ENCODE measurements around the gene PEX16. TPM values are rescaled to one million over a fixed set of nuclear protein-coding genes. Genes with fewer than 3 reads are reported as not detected.

The PEX16 gene
- total and polyA plus RNA-seq, 4 experiments from 2014 or later, result 49.6 to 71.5 (median 57.9) TPM

GRCh38 chr11:45877221-45877620, 40.5 kb downstream of the PEX16 start:
- Mint-ChIP-seq H3K36me3 (peaks cover 66 to 80% of the 10 kb centered on the region in 2 donors), H3K27ac (peak overlapping the region in 1 of 7 donors; percentile 20), H3K4me3 (no peak overlapping the region), H3K4me1 (no peaks in the 10 kb centered on the region), H3K27me3 (no peaks in the 10 kb centered on the region), H3K9me3 (no peaks in the 10 kb centered on the region)
- no peaks in the 10 kb centered on the region for H3K4me1 ChIP-seq (ENCODE audit: insufficient read depth, low read length)
- H3K27me3 ChIP-seq (ENCODE audit: insufficient read depth, low read length), result no peaks in the 10 kb centered on the region
- H3K4me3 ChIP-seq (ENCODE audit: low read length in 2 of 2), result no peak overlapping the region
- POLR2A ChIA-PET (ENCODE audit: partially characterized antibody), result no interaction called here
- no peak for DNase-seq
- intact Hi-C loops (cut with micrococcal nuclease), result loop anchor here (10.0 kb wide), 1 partner anchor 128 kb away; no protein-coding TSS in a partner anchor
- peaks cover 60% of the 10 kb centered on the region for H3K36me3 ChIP-seq (ENCODE audit: insufficient read depth, low read length)
- no peaks in the 10 kb centered on the region for H3K9me3 ChIP-seq (ENCODE audit: control insufficient read depth in 1 of 2, low read length in 2 of 2)
- CTCF ChIA-PET (ENCODE audit: partially characterized antibody), result no interaction called here
- no peak overlapping the region for H3K27ac ChIP-seq (ENCODE audit: low read depth, low read length)

- Histone ChIP-seq H3K27ac (ENCODE audit: low read depth, low read length) (no peak overlapping the region), H3K4me1 (ENCODE audit: insufficient read depth, low read length) (no peaks in the 10 kb centered on the region), H3K36me3 (ENCODE audit: insufficient read depth, low read length) (peaks cover 63% of the 10 kb centered on the region), H3K27me3 (ENCODE audit: insufficient read depth, low read length) (no peaks in the 10 kb centered on the region), H3K4me3 (ENCODE audit: low read length in 2 of 2) (no peak overlapping the region), H3K9me3 (ENCODE audit: control insufficient read depth in 1 of 2, low read length in 2 of 2) (no peaks in the 10 kb centered on the region)
- intact Hi-C loops (cut with micrococcal nuclease), result loop anchor here (10.0 kb wide), 1 partner anchor 128 kb away; no protein-coding TSS in a partner anchor
- Mint-ChIP-seq H3K4me3 (no peak overlapping the region), H3K9me3 (no peaks in the 10 kb centered on the region), H3K27ac (peak overlapping the region in 1 of 7 donors; percentile 20), H3K4me1 (no peaks in the 10 kb centered on the region), H3K36me3 (peaks cover 63 to 83% of the 10 kb centered on the region in 2 donors), H3K27me3 (no peaks in the 10 kb centered on the region)
- DNase-seq, result no peak
- ChIA-PET CTCF (ENCODE audit: partially characterized antibody) (interaction anchor here (0.9 to 1.6 kb wide), 3 partner anchors 32 to 130 kb away, joined by 3 to 7 read pairs (median 5); no protein-coding TSS in a partner anchor), POLR2A (ENCODE audit: partially characterized antibody) (no interaction called here)
These were observed 41.3 kb downstream of the PEX16 start for GRCh38 chr11:45876401-45876800.

GRCh38 chr11:45872651-45873356, 44.9 kb downstream of the PEX16 start:
- H3K27ac ChIP-seq (ENCODE audit: low read depth, low read length), result no peak overlapping the region
- peak in 3 of 5 donors; percentile 12 to 27 (median 13) for DNase-seq
- H3K36me3 ChIP-seq (ENCODE audit: insufficient read depth, low read length), result peaks cover 76% of the 10 kb centered on the region
- Mint-ChIP-seq H3K27ac (peak overlapping the region in 1 of 7 donors; percentile 57), H3K27me3 (no peaks in the 10 kb centered on the region), H3K36me3 (peaks cover 62 to 85% of the 10 kb centered on the region in 2 donors), H3K9me3 (no peaks in the 10 kb centered on the region), H3K4me3 (no peak overlapping the region), H3K4me1 (no peaks in the 10 kb centered on the region)
- no peaks in the 10 kb centered on the region for H3K4me1 ChIP-seq (ENCODE audit: insufficient read depth, low read length)
- intact Hi-C loops (cut with micrococcal nuclease), result loop anchor here (10.0 kb wide), 1 partner anchor 132 kb away; no protein-coding TSS in a partner anchor
- no peaks in the 10 kb centered on the region for H3K9me3 ChIP-seq (ENCODE audit: control insufficient read depth in 1 of 2, low read length in 2 of 2)
- no peak overlapping the region for H3K4me3 ChIP-seq (ENCODE audit: low read length in 2 of 2)
- H3K27me3 ChIP-seq (ENCODE audit: insufficient read depth, low read length), result no peaks in the 10 kb centered on the region
- CTCF ChIA-PET (ENCODE audit: partially characterized antibody), result interaction anchor here (0.7 to 3.8 kb wide), 5 partner anchors 10 to 134 kb away, joined by 3 to 30 read pairs (median 4); no protein-coding TSS in a partner anchor
- POLR2A ChIA-PET (ENCODE audit: partially characterized antibody), result interaction anchor here (1.9 kb wide), 1 partner anchor 45 kb away, joined by 6 read pairs; the partner anchor contains the start of gene PEX16

- Mint-ChIP-seq H3K27ac (no peak overlapping the region), H3K27me3 (no peaks in the 10 kb centered on the region), H3K4me3 (no peak overlapping the region), H3K36me3 (peaks cover 61 to 85% of the 10 kb centered on the region in 2 donors), H3K9me3 (no peaks in the 10 kb centered on the region), H3K4me1 (no peaks in the 10 kb centered on the region)
- no peaks in the 10 kb centered on the region for H3K27me3 ChIP-seq (ENCODE audit: insufficient read depth, low read length)
- ChIA-PET CTCF (ENCODE audit: partially characterized antibody) (interaction anchor here (3.8 kb wide), 1 partner anchor 135 kb away, joined by 30 read pairs; no protein-coding TSS in a partner anchor), POLR2A (ENCODE audit: partially characterized antibody) (interaction anchor here (1.9 kb wide), 1 partner anchor 46 kb away, joined by 6 read pairs; the partner anchor contains the start of gene PEX16)
- peaks cover 76% of the 10 kb centered on the region for H3K36me3 ChIP-seq (ENCODE audit: insufficient read depth, low read length)
- no peak overlapping the region for H3K27ac ChIP-seq (ENCODE audit: low read depth, low read length)
- H3K4me3 ChIP-seq (ENCODE audit: low read length in 2 of 2), result no peak overlapping the region
- intact Hi-C loops (cut with micrococcal nuclease), result loop anchor here (10.0 kb wide), 1 partner anchor 133 kb away; no protein-coding TSS in a partner anchor
- no peaks in the 10 kb centered on the region for H3K9me3 ChIP-seq (ENCODE audit: control insufficient read depth in 1 of 2, low read length in 2 of 2)
- no peak for DNase-seq
- H3K4me1 ChIP-seq (ENCODE audit: insufficient read depth, low read length), result no peaks in the 10 kb centered on the region
These were observed 46.0 kb downstream of the PEX16 start for GRCh38 chr11:45871638-45872037.

DNA sequence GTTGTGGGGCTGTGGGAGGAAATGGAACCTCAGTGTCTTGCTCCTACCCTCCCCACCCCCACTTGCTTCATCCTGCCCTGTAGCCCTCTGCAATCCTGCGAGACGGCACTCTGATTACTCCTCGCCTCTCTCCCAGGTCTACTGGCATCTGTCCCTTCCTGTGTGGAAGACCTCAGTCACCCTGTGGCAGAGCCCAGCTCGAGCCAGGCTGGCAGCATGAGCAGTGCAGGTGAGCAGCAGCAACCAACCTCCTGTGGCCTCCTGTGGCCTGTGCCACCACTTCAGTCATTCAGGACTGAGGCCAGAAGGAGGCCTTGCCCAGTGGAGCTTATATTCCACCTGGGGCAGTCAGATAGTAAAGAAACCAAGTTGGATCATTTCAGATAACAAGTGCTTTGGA, 47.0 kb downstream of the PEX16 start:
- no peaks in the 10 kb centered on the region for H3K4me1 ChIP-seq (ENCODE audit: insufficient read depth, low read length)
- H3K36me3 ChIP-seq (ENCODE audit: insufficient read depth, low read length), result peaks cover 77% of the 10 kb centered on the region
- no peak for DNase-seq
- H3K27ac Mint-ChIP-seq, result no peak overlapping the region
- peaks cover 63 to 86% of the 10 kb centered on the region in 2 donors for H3K36me3 Mint-ChIP-seq
- H3K9me3 ChIP-seq (ENCODE audit: control insufficient read depth in 1 of 2, low read length in 2 of 2), result no peaks in the 10 kb centered on the region
- CTCF ChIA-PET (ENCODE audit: partially characterized antibody), result interaction anchor here (3.8 kb wide), 1 partner anchor 136 kb away, joined by 30 read pairs; no protein-coding TSS in a partner anchor
- H3K9me3 Mint-ChIP-seq, result no peaks in the 10 kb centered on the region
- no peak overlapping the region for H3K4me3 ChIP-seq (ENCODE audit: low read length in 2 of 2)
- intact Hi-C loops (cut with micrococcal nuclease), result loop anchor here (10.0 kb wide), 1 partner anchor 134 kb away; no protein-coding TSS in a partner anchor
- H3K27me3 Mint-ChIP-seq, result no peaks in the 10 kb centered on the region
- POLR2A ChIA-PET (ENCODE audit: partially characterized antibody), result no interaction called here
- H3K4me1 Mint-ChIP-seq, result no peaks in the 10 kb centered on the region
- no peaks in the 10 kb centered on the region for H3K27me3 ChIP-seq (ENCODE audit: insufficient read depth, low read length)
- no peak overlapping the region for H3K4me3 Mint-ChIP-seq
- no peak overlapping the region for H3K27ac ChIP-seq (ENCODE audit: low read depth, low read length)

GRCh38 chr11:45869551-45869950, 48.1 kb downstream of the PEX16 start:
- H3K4me3 Mint-ChIP-seq, result no peak overlapping the region
- H3K4me3 ChIP-seq (ENCODE audit: low read length in 2 of 2), result no peak overlapping the region
- no peaks in the 10 kb centered on the region for H3K27me3 ChIP-seq (ENCODE audit: insufficient read depth, low read length)
- ChIA-PET POLR2A (ENCODE audit: partially characterized antibody) (no interaction called here), CTCF (ENCODE audit: partially characterized antibody) (no interaction called here)
- intact Hi-C loops (cut with micrococcal nuclease), result no loop called here
- peaks cover 67 to 85% of the 10 kb centered on the region in 2 donors for H3K36me3 Mint-ChIP-seq
- H3K27ac Mint-ChIP-seq, result no peak overlapping the region
- H3K4me1 ChIP-seq (ENCODE audit: insufficient read depth, low read length), result no peaks in the 10 kb centered on the region
- H3K4me1 Mint-ChIP-seq, result no peaks in the 10 kb centered on the region
- peaks cover 68% of the 10 kb centered on the region for H3K36me3 ChIP-seq (ENCODE audit: insufficient read depth, low read length)
- H3K27ac ChIP-seq (ENCODE audit: low read depth, low read length), result no peak overlapping the region
- peak in 1 of 5 donors; percentile 46 for DNase-seq
- H3K27me3 Mint-ChIP-seq, result no peaks in the 10 kb centered on the region
- H3K9me3 Mint-ChIP-seq, result no peaks in the 10 kb centered on the region
- no peaks in the 10 kb centered on the region for H3K9me3 ChIP-seq (ENCODE audit: control insufficient read depth in 1 of 2, low read length in 2 of 2)

DNA sequence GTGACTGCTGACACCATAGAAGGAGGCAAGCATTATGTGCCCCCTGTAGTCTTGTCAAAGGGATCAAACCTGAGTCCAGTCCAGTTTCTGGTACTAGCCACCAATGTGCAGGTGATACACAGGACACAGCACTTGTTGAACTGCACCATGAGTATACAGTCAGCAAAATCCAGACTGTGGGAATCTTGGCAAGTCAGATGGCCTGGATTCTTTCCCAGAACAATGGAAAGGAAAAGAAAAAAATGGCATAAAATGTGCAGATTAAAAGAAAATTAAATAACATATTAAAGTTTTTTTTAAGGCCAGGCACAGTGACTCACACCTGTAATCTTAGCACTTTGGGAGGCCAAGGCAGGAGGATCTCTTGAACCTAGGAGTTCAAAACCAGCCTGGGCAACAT, 53.6 kb downstream of the PEX16 start:
- peaks cover 76% of the 10 kb centered on the region for H3K36me3 ChIP-seq (ENCODE audit: insufficient read depth, low read length)
- H3K4me3 ChIP-seq (ENCODE audit: low read length in 2 of 2), result no peak overlapping the region
- POLR2A ChIA-PET (ENCODE audit: partially characterized antibody), result interaction anchor here (1.5 kb wide), 1 partner anchor 17 kb away, joined by 3 read pairs; the partner anchor contains the start of gene CRY2
- DNase-seq, result no peak
- no peak overlapping the region for H3K27ac ChIP-seq (ENCODE audit: low read depth, low read length)
- H3K27me3 ChIP-seq (ENCODE audit: insufficient read depth, low read length), result no peaks in the 10 kb centered on the region
- no peaks in the 10 kb centered on the region for H3K9me3 ChIP-seq (ENCODE audit: control insufficient read depth in 1 of 2, low read length in 2 of 2)
- H3K4me1 ChIP-seq (ENCODE audit: insufficient read depth, low read length), result no peaks in the 10 kb centered on the region
- Mint-ChIP-seq H3K4me3 (no peak overlapping the region), H3K36me3 (peaks cover 71 to 88% of the 10 kb centered on the region in 2 donors), H3K9me3 (no peaks in the 10 kb centered on the region), H3K27me3 (no peaks in the 10 kb centered on the region), H3K27ac (no peak overlapping the region), H3K4me1 (peaks cover 0 to 1% (median 0%) of the 10 kb centered on the region in 4 donors)
- intact Hi-C loops (cut with micrococcal nuclease), result no loop called here
- CTCF ChIA-PET (ENCODE audit: partially characterized antibody), result interaction anchor here (1.6 kb wide), 1 partner anchor 22 kb away, joined by 4 read pairs; no protein-coding TSS in a partner anchor
